ENCODE results near the gene DLGAP1. TPM values are rescaled to one million over a fixed set of nuclear protein-coding genes. Genes with fewer than 3 reads are reported as not detected.
A peak's percentile ranks its signal among the peaks of the same experiment; 100 is the strongest.

Gene DLGAP1
- total and polyA plus RNA-seq, 10 of the 15 experiments (the other 5 are each of a cell fraction or from before 2014, with no cell fraction given) = 0.23 to 27.6 (median 1.9) TPM

GRCh38 chr18:3451989-3452749 is 1002.9 kb downstream of the DLGAP1 start (continued):
- TF ChIP-seq SREBF1 (IDR thresholded peaks at IDR 0.05; ENCODE audit: low read length) = no peak
- TF ChIP-seq IKZF2 (IDR thresholded peaks at IDR 0.05) = 0 out of 4 replicates have a peak, but pooled peaks of 1 of the 2 experiments have one; percentile 8
- peak; percentile 40; the same call in 1 of the 2 replicates for TF ChIP-seq EED (IDR thresholded peaks at IDR 0.05; ENCODE audit: low read depth)
- no peak for TF ChIP-seq SMARCA5 (IDR thresholded peaks at IDR 0.05)
- no peak for TF ChIP-seq NFYA (IDR thresholded peaks at IDR 0.05; ENCODE audit: borderline replicate concordance, low read depth, low read length)
- TF ChIP-seq NFXL1 (IDR thresholded peaks at IDR 0.05; ENCODE audit: borderline replicate concordance) = peak; percentile 74
- TF ChIP-seq CBX5 (IDR thresholded peaks at IDR 0.05; ENCODE audit: low read depth) = no peak
- TF ChIP-seq BCL11A (IDR thresholded peaks at IDR 0.05; ENCODE audit: low read depth, low read length) = no peak

- Histone ChIP-seq H3K27me3 (replicated peaks in 1 of 2; ENCODE audit: control insufficient read depth in 2 of 2, insufficient read depth in 2 of 2, low read length in 1 of 2) (peaks cover 2 to 22% of the 10 kb centered on the region in 2 experiments), H4K20me1 (ENCODE audit: control insufficient read depth, insufficient read depth) (no peaks in the 10 kb centered on the region), H3K79me2 (ENCODE audit: control insufficient read depth, insufficient read depth, low read length) (no peaks in the 10 kb centered on the region), H3K27ac (ENCODE audit: control insufficient read depth, insufficient read depth) (no peak overlapping the region), H3K9me3 (replicated peaks; ENCODE audit: control insufficient read depth, insufficient read depth, low read length) (no peaks in the 10 kb centered on the region; the same call in 1 of the 3 replicates), H3K4me3 (peak overlapping the region; percentile 62), H3K9ac (ENCODE audit: control insufficient read depth, insufficient read depth, low read length) (peak overlapping the region; percentile 51), H2AFZ (ENCODE audit: control insufficient read depth, low read depth, low read length) (peak overlapping the region; percentile 46), H3K4me2 (ENCODE audit: control insufficient read depth, insufficient read depth) (peak overlapping the region; percentile 72), H3K4me1 (ENCODE audit: control insufficient read depth, insufficient read depth, low read length) (peaks cover 35% of the 10 kb centered on the region), H3K36me3 (ENCODE audit: control insufficient read depth in 2 of 2, insufficient read depth in 2 of 2, low read length in 1 of 2) (no peaks in the 10 kb centered on the region)
- BruUV-seq (replicated peaks) = TSS peak; percentile 51
- ChIA-PET SMC1A (ENCODE audit: uncharacterized antibody, unreplicated experiment) (interaction anchor here (0.5 to 5.7 kb wide), 11 partner anchors 10 to 172 kb away, joined by 3 to 54 read pairs (median 3); no protein-coding TSS in a partner anchor), CTCF (interaction anchor here (1.3 to 6.0 kb wide), 5 partner anchors 75 to 214 kb away, joined by 4 to 79 read pairs (median 51); no protein-coding TSS in a partner anchor), POLR2A (interaction anchor here (0.5 to 1.1 kb wide), 3 partner anchors 134 to 465 kb away, joined by 3 to 4 read pairs (median 3); no protein-coding TSS in a partner anchor), RAD21 (ENCODE audit: unreplicated experiment) (interaction anchor here (0.7 to 6.0 kb wide), 10 partner anchors 8 to 216 kb away, joined by 3 to 49 read pairs (median 4); no protein-coding TSS in a partner anchor)
- intact Hi-C loops (cut with micrococcal nuclease; ENCODE audit: unreplicated experiment) = loop anchor here (5.0 kb wide), 1 partner anchor 216 kb away; no protein-coding TSS in a partner anchor
- ATAC-seq (peak; percentile 1; the same call in 2 of the 3 replicates), DNase-seq (ENCODE audit: low read depth, low spot score) (no peak), FAIRE-seq (peak; percentile 13)
- WGBS (ENCODE audit: insufficient coverage, insufficient replicate concordance, low lambda C conversion rate, missing lambda C conversion rate) = 1% methylated on average over 49 of the region's 50 CpGs
- in situ Hi-C loops (cut with MboI) = loop anchor here (5.0 to 10.0 kb wide), 3 partner anchors 146 to 477 kb away; no protein-coding TSS in a partner anchor
- no peak for TF ChIP-seq PAX8 (IDR thresholded peaks at IDR 0.05)
- no peak for TF ChIP-seq CEBPZ (IDR thresholded peaks at IDR 0.05; ENCODE audit: low read depth, low read length)
- TF ChIP-seq ZNF687 (IDR thresholded peaks at IDR 0.05) = peak; percentile 38; the same call in 1 of the 2 replicates
- peak; percentile 51 for TF ChIP-seq MTA2 (IDR thresholded peaks at IDR 0.05; ENCODE audit: low read depth)
- 0 out of 2 replicates have a peak, but pooled peaks have one; percentile 42 for TF ChIP-seq CBFB (IDR thresholded peaks at IDR 0.05; ENCODE audit: low read depth)
Observed at GRCh38 chr18:3451183-3451988, 1003.7 kb downstream of the DLGAP1 start.
